Stimulated activated CD4-positive, alpha-beta T cell treated with anti-CD3 and anti-CD28 coated beads, Interleukin-12 subunit alpha, Interleukin-12 subunit beta, amount 100 ng/mL, for 48 hours (primary cell): Measurements from ENCODE around the gene UGGT1.
A peak's percentile ranks its signal among the peaks of the same experiment; 100 is the strongest.

ENCODE experiments used
- DNase-seq, 3 donors: peaks; one replicate each; pipeline ENCODE4 v3.0.0-alpha.2; 2020; ENCODE audit warnings: low read depth in 2 of 3, low spot score in 1 of 3

Gene UGGT1

DNA sequence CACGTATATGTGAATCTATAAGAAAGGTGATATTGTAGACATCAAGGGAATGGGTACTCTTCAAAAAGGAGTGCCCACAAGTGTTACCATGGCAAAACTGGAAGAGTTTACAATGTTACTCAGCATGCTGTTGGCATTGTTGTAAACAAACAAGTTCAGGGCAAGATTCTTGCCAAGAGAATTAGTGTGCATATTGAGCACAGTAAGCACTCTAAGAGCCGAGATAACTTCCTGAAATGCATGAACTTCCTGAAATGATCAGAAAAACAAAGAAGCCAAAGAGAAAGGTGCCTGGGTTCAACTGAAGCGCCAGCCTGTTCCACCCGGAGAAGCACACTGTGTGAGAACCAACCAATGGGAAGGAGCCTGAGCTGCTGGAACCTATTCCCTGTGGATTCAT is 126.7 kb downstream of the UGGT1 start:
- DNase-seq = no peak

- DNase-seq = no peak
These were observed 128.9 kb downstream of the UGGT1 start for GRCh38 chr2:128219891-128220290.

DNA sequence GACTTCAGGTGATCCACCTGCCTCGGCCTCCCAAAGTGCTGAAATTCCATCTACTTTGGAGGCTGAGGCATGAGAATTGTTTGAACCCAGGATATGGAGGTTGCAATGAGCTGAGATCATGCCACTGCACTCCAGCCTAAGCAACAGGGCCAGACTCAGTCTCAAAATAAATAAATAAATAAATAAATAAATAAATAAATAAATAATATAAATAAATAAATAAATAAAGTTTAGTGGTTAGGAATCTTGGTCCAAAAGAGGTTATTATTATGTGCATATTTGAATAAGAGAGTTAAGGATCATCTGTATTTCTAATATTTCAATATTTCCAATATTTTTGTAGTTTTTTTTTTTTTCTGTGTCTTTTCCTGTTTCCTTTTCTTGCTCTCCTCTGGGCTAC is 136.9 kb downstream of the UGGT1 start:
- DNase-seq = no peak

DNA sequence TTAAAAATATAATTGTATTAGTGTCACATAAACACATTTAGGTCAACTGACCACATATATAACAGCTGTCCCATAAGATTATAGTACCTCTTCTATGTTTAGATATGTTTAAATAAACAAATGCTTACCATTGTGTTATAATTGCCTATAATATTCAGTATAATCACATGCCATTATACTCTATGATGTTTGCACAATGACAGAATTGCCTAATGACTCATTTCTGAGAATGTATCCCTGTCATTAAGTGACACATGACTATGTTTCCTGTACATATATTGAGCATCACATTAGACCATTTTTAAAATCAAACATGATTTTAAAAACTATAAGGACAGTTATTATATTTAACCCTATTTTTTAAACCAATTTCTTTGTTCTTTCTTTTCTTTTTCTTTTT is 137.9 kb downstream of the UGGT1 start:
- DNase-seq = no peak

DNA sequence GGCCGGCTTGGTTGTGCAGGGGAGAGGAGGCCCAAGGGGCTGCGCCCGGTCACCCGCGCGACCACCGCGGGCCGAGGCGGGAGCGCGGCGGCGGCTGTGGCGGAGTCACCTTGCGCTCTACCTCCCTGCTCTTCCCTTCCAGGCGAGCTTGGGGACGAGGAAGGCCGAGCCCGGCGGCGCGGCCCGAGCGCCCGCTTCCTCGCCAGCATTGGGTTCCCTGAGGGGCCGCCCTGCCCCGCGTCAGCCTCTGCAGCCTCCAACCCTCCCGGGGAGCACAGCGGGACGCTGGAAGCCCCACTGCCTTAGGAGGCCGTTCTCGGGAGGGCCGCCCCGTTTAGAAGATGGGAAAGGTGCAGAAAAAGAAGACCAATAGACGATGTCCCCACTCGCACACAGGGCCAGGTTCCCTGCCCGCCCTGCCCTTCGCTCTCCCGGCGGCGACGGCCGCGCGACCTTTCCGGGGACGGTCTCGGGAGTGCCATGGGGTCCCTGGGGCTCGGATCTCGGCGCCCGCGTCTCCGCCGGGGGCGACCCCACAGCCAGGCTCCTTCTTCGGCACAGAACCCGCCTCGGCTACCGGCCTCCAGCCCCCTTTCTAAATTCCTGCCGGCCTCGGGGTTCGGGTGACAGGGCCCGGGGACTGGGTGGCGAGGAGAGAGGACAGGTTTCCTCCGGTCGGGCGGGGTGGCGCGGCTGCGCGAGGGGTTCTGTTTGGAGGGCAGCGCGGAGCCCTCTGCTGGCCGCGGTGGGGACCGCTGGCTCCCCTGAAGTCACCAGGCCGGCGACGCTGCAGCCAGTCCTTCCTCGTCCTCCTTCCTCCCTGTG is 142.2 kb downstream of the UGGT1 start:
- DNase-seq = peak; percentile 72 to 84 (median 78)

DNA sequence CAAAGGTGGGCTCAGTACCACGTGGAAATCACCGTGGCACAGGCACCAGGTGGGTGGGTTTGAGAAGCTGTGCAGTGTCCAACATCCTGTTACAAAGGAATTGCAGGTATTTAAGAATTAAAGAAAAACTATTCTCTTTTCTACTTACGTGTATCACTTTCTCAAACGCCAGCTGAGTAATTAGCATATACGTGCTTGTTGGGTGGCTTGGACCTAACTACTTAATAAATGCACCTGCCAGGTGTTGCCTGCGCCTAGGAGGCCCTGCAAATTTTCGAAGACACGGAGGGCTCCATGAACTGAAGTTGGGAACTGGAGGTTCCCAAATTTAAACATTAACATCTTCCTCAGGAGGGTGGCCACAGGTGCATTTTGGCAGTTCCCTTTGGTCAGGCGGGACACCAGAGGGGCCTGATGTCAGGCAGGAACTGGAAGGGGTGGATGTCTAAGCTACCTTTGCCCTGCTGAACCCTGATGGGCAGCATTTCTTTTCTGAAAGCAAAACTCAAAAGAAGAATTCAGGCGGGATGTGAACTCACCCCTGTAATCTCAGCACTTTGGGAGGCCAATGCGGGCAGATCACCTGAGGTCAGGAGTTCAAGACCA is 142.9 kb downstream of the UGGT1 start:
- DNase-seq = no peak

DNA sequence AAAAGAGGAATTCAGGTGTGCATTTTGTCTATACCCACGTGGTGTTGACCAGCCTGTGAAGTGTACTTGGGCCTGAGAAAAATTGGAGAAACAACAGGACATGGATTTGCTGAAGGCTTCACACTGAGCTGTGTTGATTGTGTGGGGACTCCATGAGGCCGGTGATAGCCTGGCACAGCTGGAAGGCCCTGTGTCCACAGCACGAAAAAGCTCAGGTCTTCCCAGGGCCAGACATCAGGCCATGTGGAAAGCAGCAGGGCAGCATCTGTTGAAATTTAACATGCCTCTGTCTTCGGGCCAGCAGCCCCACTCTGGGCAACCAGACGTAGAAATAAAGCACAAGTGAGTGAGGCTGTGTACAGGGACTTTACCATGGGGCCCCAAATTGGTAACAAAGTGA is 143.6 kb downstream of the UGGT1 start:
- DNase-seq = no peak

GRCh38 chr2:128235581-128235980 is 144.6 kb downstream of the UGGT1 start:
- DNase-seq = no peak

DNA sequence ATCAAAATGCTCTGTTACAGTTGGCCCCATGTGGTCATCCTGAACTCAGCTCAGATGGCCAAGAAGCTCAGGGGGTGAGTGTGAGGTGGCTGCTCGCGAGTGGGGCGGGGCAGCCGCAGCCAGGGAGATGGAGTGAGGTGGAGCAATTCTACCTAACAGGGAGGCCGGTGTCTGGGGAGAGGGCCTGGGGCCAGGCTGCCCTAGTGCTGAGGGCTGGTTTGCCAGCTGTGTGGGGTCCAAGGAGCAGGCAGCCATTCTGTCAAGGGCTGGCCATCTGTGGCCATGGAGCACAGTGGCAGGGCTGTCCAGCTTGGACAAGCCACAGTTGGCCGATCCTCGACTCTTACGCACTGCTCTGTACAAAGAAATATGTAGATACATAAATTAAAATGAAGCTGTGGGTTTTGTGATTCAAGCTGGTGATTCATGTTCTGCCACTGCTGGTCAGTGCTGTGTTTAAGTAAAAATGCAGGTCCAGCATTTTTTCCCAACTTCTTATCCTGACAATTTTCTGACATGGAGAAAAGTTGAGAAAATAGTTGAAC is 145.6 kb downstream of the UGGT1 start:
- DNase-seq = no peak

- DNase-seq = no peak
These were observed 146.1 kb downstream of the UGGT1 start for GRCh38 chr2:128237081-128237534.

DNA sequence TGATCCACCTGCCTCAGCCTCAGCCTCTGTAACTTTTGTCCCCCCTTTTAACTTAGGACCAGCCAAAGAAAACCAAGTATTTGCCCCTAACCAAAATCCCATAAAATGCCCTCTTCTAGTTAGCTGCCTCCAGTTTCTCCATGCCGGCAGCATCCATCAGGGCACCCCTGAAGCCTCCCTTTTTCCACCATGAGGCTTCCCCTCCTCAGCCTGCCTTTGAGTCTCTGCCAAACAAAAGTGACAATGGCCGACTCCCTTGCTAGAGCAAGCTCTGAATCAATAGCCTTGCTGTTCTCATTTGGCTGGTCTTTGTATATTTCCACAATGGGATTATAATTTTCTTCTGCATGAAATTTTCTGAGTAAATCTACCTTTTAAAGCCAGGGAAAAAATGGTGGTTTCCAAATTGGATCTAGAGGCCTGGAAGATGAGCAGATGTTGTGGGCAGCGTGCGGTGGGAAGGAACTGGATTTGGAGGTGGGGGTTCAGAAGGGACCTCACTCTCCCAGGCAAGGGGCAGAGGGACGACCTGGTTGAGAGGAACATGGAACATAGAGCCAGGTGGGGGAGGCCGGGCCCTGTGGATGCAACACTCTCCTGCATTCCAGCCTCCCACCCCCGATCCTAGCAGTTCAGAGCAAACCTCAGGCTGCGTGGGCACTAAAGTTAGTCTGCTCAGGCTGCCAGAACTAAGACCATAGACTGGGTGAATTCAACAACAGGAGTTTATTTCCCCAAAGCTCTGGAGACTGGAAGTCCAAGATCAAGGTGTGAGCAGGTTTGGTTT is 147.1 kb downstream of the UGGT1 start:
- no peak for DNase-seq

- no peak for DNase-seq
These were observed 150.9 kb downstream of the UGGT1 start for GRCh38 chr2:128241896-128242295.
